HG03280 (cell line): ENCODE data around the gene SLC6A11.

Experiments
- ATAC-seq: cut with Tn5 transposase; IDR thresholded peaks from one replicate; pipeline ENCODE4 v1.9.1; 2021; ENCODE audit warnings: mild to moderate bottlenecking, moderate library complexity; ENCODE audit not compliant: unreplicated experiment

SLC6A11 gene

GRCh38 chr3:10928407-10928960 is 112.5 kb downstream of the SLC6A11 start:
- ATAC-seq, result no peak

- ATAC-seq, result no peak
These were observed 113.0 kb downstream of the SLC6A11 start for GRCh38 chr3:10928961-10929471.

GRCh38 chr3:10929978-10930665 is 114.1 kb downstream of the SLC6A11 start:
- ATAC-seq, result no peak

- ATAC-seq, result no peak
These were observed 114.6 kb downstream of the SLC6A11 start for GRCh38 chr3:10930666-10931040.

- ATAC-seq, result no peak
These were observed 116.6 kb downstream of the SLC6A11 start for GRCh38 chr3:10932596-10932995.

- no peak for ATAC-seq
These were observed 117.0 kb downstream of the SLC6A11 start for GRCh38 chr3:10933021-10933420.

GRCh38 chr3:10933470-10933804 is 117.4 kb downstream of the SLC6A11 start:
- ATAC-seq, result no peak

- no peak for ATAC-seq
These were observed 117.9 kb downstream of the SLC6A11 start for GRCh38 chr3:10933805-10934481.

- no peak for ATAC-seq
These were observed 119.0 kb downstream of the SLC6A11 start for GRCh38 chr3:10935028-10935427.

- ATAC-seq, result no peak
These were observed 120.0 kb downstream of the SLC6A11 start for GRCh38 chr3:10935846-10936631.

- ATAC-seq, result no peak
These were observed 120.7 kb downstream of the SLC6A11 start for GRCh38 chr3:10936686-10937085.

- ATAC-seq, result no peak
These were observed 121.3 kb downstream of the SLC6A11 start for GRCh38 chr3:10937141-10937825.

- no peak for ATAC-seq
These were observed 123.5 kb downstream of the SLC6A11 start for GRCh38 chr3:10939556-10939955.

- no peak for ATAC-seq
These were observed 124.1 kb downstream of the SLC6A11 start for GRCh38 chr3:10940106-10940505.

- ATAC-seq, result no peak
These were observed 125.9 kb downstream of the SLC6A11 start for GRCh38 chr3:10941972-10942371.

GRCh38 chr3:10942690-10943205 is 126.7 kb downstream of the SLC6A11 start:
- ATAC-seq, result no peak

GRCh38 chr3:10944866-10945265 is 128.8 kb downstream of the SLC6A11 start:
- ATAC-seq, result no peak

GRCh38 chr3:10945683-10946287 is 129.8 kb downstream of the SLC6A11 start:
- ATAC-seq, result no peak

- ATAC-seq, result no peak
These were observed 130.5 kb downstream of the SLC6A11 start for GRCh38 chr3:10946526-10946925.

GRCh38 chr3:10948326-10948725 is 132.3 kb downstream of the SLC6A11 start:
- no peak for ATAC-seq
